Heart left ventricle (tissue), 13 donors: Measurements from ENCODE around the gene MVK.

ENCODE experiments used
- POLR2A ChIP-seq, 2 donors: fragments of 450-650 bp; IDR thresholded peaks; one replicate each; pipeline ENCODE4 v1.6.1; 2017; ENCODE audit warnings: antibody characterized with exemption in 2 of 2, mild to moderate bottlenecking in 2 of 2, moderate library complexity in 2 of 2
- TF ChIP-seq, protein P1 (sequence below), 12 donors: fragments of 200-600 bp; sonication (generic) in 4 of 12; IDR thresholded peaks; one replicate each; pipeline versions ENCODE4 v1.5.0 to v1.8.0; 2018 to 2022; ENCODE audit warnings: antibody characterized with exemption in 12 of 12, mild to moderate bottlenecking in 5 of 12
- donor health status: ischemic (EF 13 %, LVEDD 7.1; RV severe dilation, severe dysfunction).
- donor health status: DM: no; HTN: yes; CAD: no.
- donor health status: DM: no; HTN: no; CAD: no.
- donor health status: ischemic (EF 25% LVEDD 6.9; RV normal size, moderate dysfunction).
- donor health status: ischemic (EF 25% LVEDD 5.7; RV mildly dilated, moderate dysfunction).
- donor health status: ischemic (EF 35%, LVEDD 5.7; RV mildly dilated, moderate dysfunction).
- donor health status: nonischemic (EF 11% LVEDD 7.7; RV severe dilation, severe dysfunction).
- donor health status: DM: yes; HTN: yes; CAD: no.
- donor health status: PGD.
- donor health status: ischemic (EF 29% LVEDD 5.4; RV normal size, mild dysfunction).
- donor health status: nonischemic (EF 23%, LVEDD 6.1; RV moderate dilation, normal function).

DNA sequence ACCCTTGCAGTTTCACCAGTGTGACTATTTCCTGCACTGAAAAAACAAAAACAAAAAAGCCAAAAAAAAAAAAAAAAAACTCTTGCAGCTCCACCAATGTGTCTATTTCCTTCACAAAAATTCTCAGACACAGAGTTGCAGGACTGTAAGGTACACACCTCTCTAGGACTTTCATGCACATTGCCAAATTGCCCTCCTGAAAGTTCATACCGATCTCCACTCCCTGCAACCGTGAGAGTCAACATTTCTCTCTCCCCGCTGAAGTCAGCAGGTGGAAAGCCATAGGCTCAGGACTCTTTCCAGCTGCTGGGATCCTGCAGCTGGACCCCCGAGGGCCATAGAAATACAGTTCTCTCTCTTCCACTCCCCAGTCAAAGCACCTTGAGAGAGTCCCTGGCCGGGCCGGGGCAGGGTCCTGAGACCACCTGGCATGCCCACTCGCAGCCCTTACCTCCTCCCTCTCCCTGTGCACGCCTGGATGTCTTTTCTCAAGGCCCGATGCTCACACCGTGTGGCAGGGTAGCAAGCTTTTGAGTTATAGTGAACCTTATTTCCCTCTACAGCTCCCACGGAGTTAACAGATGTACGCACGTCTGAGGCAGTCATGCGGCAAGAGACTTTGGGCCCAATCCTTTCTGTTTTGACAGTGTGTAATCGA is 23.9 kb upstream of the MVK start:
- TF ChIP-seq, protein P1, sequence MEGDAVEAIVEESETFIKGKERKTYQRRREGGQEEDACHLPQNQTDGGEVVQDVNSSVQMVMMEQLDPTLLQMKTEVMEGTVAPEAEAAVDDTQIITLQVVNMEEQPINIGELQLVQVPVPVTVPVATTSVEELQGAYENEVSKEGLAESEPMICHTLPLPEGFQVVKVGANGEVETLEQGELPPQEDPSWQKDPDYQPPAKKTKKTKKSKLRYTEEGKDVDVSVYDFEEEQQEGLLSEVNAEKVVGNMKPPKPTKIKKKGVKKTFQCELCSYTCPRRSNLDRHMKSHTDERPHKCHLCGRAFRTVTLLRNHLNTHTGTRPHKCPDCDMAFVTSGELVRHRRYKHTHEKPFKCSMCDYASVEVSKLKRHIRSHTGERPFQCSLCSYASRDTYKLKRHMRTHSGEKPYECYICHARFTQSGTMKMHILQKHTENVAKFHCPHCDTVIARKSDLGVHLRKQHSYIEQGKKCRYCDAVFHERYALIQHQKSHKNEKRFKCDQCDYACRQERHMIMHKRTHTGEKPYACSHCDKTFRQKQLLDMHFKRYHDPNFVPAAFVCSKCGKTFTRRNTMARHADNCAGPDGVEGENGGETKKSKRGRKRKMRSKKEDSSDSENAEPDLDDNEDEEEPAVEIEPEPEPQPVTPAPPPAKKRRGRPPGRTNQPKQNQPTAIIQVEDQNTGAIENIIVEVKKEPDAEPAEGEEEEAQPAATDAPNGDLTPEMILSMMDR (IDR thresholded peaks at IDR 0.05): no peak
- no peak for TF ChIP-seq POLR2A (IDR thresholded peaks at IDR 0.05)
